ENCODE data around the gene ANKRD16. TPM values are rescaled to one million over a fixed set of nuclear protein-coding genes. Genes with fewer than 3 reads are reported as not detected.
"Not testable (repeated sequence)": the region's sequence is repeated elsewhere in the genome, so short reads cannot be mapped to it uniquely, and the experiment has no call there.

The ANKRD16 gene
- total and polyA plus RNA-seq, 4 donors = 10.1 to 15.5 (median 12.9) TPM

DNA sequence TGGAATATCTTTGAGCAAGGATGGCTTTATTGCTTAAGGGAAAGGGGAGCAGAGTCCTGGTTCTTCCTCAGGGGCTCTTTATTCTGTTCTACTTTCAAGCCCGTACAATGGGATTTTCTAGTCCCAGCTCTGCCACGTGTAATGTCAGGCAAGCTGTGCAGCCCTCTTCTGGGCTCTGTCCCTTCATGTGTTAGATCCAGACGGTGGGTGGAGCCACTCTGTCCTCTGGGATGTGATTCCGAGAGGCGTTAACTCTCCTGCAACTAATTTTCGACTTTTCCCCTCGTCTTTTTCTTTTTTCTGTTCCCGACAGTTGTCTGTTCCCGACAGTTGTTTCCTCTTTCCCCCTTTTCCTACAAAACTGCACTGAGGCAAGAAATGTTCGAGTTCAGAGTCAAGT, 35.2 kb upstream of the ANKRD16 start:
- Histone ChIP-seq H3K27ac (ENCODE audit: low read depth, low read length) (no peak overlapping the region), H3K36me3 (ENCODE audit: control insufficient read depth, insufficient read depth, low read length) (peaks cover 74% of the 10 kb centered on the region), H3K4me3 (ENCODE audit: low read depth, low read length) (no peak overlapping the region), H3K9me3 (ENCODE audit: control insufficient read depth, insufficient read depth, low read length) (no peaks in the 10 kb centered on the region), H3K4me1 (ENCODE audit: control insufficient read depth, insufficient read depth, low read length) (no peaks in the 10 kb centered on the region), H3K27me3 (ENCODE audit: control insufficient read depth, insufficient read depth, low read length) (no peaks in the 10 kb centered on the region)
- WGBS (ENCODE audit: insufficient coverage) = 95% methylated on average over 10 of the region's 10 CpGs
- no peak for DNase-seq (ENCODE audit: low read depth in 4 of 6, low spot score in 6 of 6)

DNA sequence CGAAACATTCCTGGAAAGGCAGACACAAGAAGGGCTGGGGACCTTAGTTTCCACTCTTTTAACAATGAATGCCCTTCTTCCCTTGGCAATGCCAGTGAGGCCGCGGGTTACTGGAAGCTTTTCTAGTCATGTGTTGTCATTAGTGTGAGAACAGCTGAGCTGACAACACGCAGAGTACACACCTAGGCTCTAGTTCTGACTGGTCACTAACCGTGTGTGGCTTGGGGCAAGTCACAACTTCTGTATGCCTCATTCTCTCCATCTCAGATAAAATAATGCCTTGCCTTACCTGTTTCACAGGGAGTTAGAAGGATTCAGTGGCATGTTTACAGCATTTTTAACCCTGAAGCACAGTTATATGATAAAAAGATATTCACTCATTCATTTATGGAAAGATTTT, 32.1 kb upstream of the ANKRD16 start:
- 87% methylated on average over 3 of the region's 5 CpGs for WGBS (ENCODE audit: insufficient coverage)
- no peaks in the 10 kb centered on the region for H3K9me3 ChIP-seq (ENCODE audit: control insufficient read depth, insufficient read depth, low read length)
- no peak for DNase-seq (ENCODE audit: low read depth in 4 of 6, low spot score in 6 of 6)
- no peaks in the 10 kb centered on the region for H3K27me3 ChIP-seq (ENCODE audit: control insufficient read depth, insufficient read depth, low read length)
- H3K27ac ChIP-seq (ENCODE audit: low read depth, low read length) = no peak overlapping the region
- no peak overlapping the region for H3K4me3 ChIP-seq (ENCODE audit: low read depth, low read length)
- H3K4me1 ChIP-seq (ENCODE audit: control insufficient read depth, insufficient read depth, low read length) = no peaks in the 10 kb centered on the region
- H3K36me3 ChIP-seq (ENCODE audit: control insufficient read depth, insufficient read depth, low read length) = peaks cover 75% of the 10 kb centered on the region

- Histone ChIP-seq H3K27me3 (ENCODE audit: control insufficient read depth, insufficient read depth, low read length) (no peaks in the 10 kb centered on the region), H3K36me3 (ENCODE audit: control insufficient read depth, insufficient read depth, low read length) (peaks cover 78% of the 10 kb centered on the region), H3K27ac (ENCODE audit: low read depth, low read length) (no peak overlapping the region), H3K4me3 (ENCODE audit: low read depth, low read length) (no peak overlapping the region), H3K4me1 (ENCODE audit: control insufficient read depth, insufficient read depth, low read length) (no peaks in the 10 kb centered on the region), H3K9me3 (ENCODE audit: control insufficient read depth, insufficient read depth, low read length) (no peaks in the 10 kb centered on the region)
- no peak for DNase-seq (ENCODE audit: low read depth in 4 of 6, low spot score in 6 of 6)
- WGBS (ENCODE audit: insufficient coverage) = 88% methylated on average over 3 of the region's 7 CpGs
Measured at GRCh38 chr10:5919568-5919967, 29.9 kb upstream of the ANKRD16 start.

DNA sequence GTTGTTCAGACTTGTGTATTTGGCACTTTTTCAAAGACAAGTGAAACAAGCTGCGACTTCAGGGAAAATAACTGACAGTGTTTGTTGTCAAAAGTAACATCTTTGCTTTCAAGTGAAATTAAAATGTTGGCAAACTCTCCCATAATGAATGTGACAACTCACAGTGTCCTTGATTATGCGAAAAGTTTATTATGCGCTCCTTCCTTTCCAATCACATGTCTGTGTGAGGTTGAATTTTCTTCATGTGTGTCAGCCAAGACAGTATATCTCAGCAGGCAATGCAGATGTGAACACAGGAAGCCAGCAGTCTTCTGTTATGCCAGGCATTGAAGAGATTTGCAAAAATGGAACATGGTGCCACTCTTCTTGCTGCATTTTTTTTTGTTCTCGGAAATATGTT, 29.1 kb upstream of the ANKRD16 start:
- H3K9me3 ChIP-seq (ENCODE audit: control insufficient read depth, insufficient read depth, low read length) = no peaks in the 10 kb centered on the region
- no peak overlapping the region for H3K4me3 ChIP-seq (ENCODE audit: low read depth, low read length)
- H3K27me3 ChIP-seq (ENCODE audit: control insufficient read depth, insufficient read depth, low read length) = no peaks in the 10 kb centered on the region
- peaks cover 77% of the 10 kb centered on the region for H3K36me3 ChIP-seq (ENCODE audit: control insufficient read depth, insufficient read depth, low read length)
- WGBS (ENCODE audit: insufficient coverage) = 93% methylated on average over 3 of the region's 4 CpGs
- no peak overlapping the region for H3K27ac ChIP-seq (ENCODE audit: low read depth, low read length)
- DNase-seq (ENCODE audit: low read depth in 4 of 6, low spot score in 6 of 6) = peak in 1 of 6 donors; percentile 13
- no peaks in the 10 kb centered on the region for H3K4me1 ChIP-seq (ENCODE audit: control insufficient read depth, insufficient read depth, low read length)

DNA sequence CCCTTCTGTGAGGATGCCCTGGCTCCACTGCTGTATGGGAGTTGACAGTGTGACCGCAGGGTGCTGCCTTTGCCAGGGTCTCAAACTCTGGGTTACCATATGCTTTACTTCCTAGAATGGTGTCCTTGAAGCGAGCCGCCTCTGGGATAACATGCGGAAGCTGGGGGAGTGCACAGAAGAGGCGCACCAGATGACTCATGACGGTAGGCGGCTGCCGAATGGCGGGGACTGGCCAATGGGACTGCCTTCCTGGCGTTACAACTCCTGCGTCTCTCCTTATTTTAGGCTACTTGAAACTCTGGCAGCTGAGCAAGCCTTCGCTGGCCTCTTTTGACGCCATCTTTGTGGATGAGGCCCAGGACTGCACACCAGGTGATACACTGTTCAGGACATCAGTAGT, 27.6 kb upstream of the ANKRD16 start:
- Histone ChIP-seq H3K27me3 (ENCODE audit: control insufficient read depth, insufficient read depth, low read length) (no peaks in the 10 kb centered on the region), H3K4me3 (ENCODE audit: low read depth, low read length) (no peak overlapping the region), H3K27ac (ENCODE audit: low read depth, low read length) (no peak overlapping the region), H3K9me3 (ENCODE audit: control insufficient read depth, insufficient read depth, low read length) (no peaks in the 10 kb centered on the region), H3K4me1 (ENCODE audit: control insufficient read depth, insufficient read depth, low read length) (no peaks in the 10 kb centered on the region), H3K36me3 (ENCODE audit: control insufficient read depth, insufficient read depth, low read length) (peaks cover 68% of the 10 kb centered on the region)
- DNase-seq (ENCODE audit: low read depth in 4 of 6, low spot score in 6 of 6) = no peak
- 98% methylated on average over 13 of the region's 13 CpGs for WGBS (ENCODE audit: insufficient coverage)

- Histone ChIP-seq H3K4me3 (ENCODE audit: low read depth, low read length) (no peak overlapping the region), H3K36me3 (ENCODE audit: control insufficient read depth, insufficient read depth, low read length) (peaks cover 73% of the 10 kb centered on the region), H3K9me3 (ENCODE audit: control insufficient read depth, insufficient read depth, low read length) (no peaks in the 10 kb centered on the region), H3K4me1 (ENCODE audit: control insufficient read depth, insufficient read depth, low read length) (no peaks in the 10 kb centered on the region), H3K27ac (ENCODE audit: low read depth, low read length) (no peak overlapping the region), H3K27me3 (ENCODE audit: control insufficient read depth, insufficient read depth, low read length) (no peaks in the 10 kb centered on the region)
- WGBS (ENCODE audit: insufficient coverage) = 97% methylated on average over 12 of the region's 14 CpGs
- DNase-seq (ENCODE audit: low read depth in 4 of 6, low spot score in 6 of 6) = no peak
Measured at GRCh38 chr10:5915451-5915850, 25.8 kb upstream of the ANKRD16 start.

- WGBS (ENCODE audit: insufficient coverage) = no CpG with 5 or more reads among the region's 4 CpGs
- H3K36me3 ChIP-seq (ENCODE audit: control insufficient read depth, insufficient read depth, low read length) = peaks cover 81% of the 10 kb centered on the region
Measured at GRCh38 chr10:5913736-5914135, 24.0 kb upstream of the ANKRD16 start.

DNA sequence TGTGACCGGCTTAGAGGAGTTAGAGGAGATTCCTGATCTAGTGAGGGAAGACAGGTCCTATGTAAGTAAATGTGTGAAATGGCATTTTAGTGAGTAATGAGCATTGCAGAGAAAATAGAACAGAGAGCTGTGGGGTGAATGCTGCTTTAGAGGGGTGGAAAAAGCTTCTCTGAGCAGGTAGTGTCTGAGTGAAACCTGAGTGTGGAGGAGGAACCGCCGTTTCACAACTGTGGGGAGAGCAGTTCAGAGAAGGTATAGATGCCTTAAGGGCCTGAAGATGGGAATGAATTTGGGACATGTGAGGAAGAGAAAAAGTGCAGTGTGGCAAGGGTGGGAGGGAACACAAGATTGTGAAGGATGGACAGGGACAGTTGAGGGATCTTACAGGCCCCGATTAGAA, 22.0 kb upstream of the ANKRD16 start:
- H3K4me3 ChIP-seq (ENCODE audit: low read depth, low read length) = no peak overlapping the region
- H3K9me3 ChIP-seq (ENCODE audit: control insufficient read depth, insufficient read depth, low read length) = no peaks in the 10 kb centered on the region
- WGBS (ENCODE audit: insufficient coverage) = 97% methylated on average over 4 of the region's 4 CpGs
- H3K4me1 ChIP-seq (ENCODE audit: control insufficient read depth, insufficient read depth, low read length) = no peaks in the 10 kb centered on the region
- no peak for DNase-seq (ENCODE audit: low read depth in 4 of 6, low spot score in 6 of 6)
- H3K27me3 ChIP-seq (ENCODE audit: control insufficient read depth, insufficient read depth, low read length) = no peaks in the 10 kb centered on the region
- peaks cover 69% of the 10 kb centered on the region for H3K36me3 ChIP-seq (ENCODE audit: control insufficient read depth, insufficient read depth, low read length)
- H3K27ac ChIP-seq (ENCODE audit: low read depth, low read length) = no peak overlapping the region

More at GRCh38 chr10:5913736-5914135, 24.0 kb upstream of the ANKRD16 start:
- Histone ChIP-seq H3K4me3 (ENCODE audit: low read depth, low read length) (no peak overlapping the region), H3K4me1 (ENCODE audit: control insufficient read depth, insufficient read depth, low read length) (no peaks in the 10 kb centered on the region), H3K27me3 (ENCODE audit: control insufficient read depth, insufficient read depth, low read length) (no peaks in the 10 kb centered on the region), H3K9me3 (ENCODE audit: control insufficient read depth, insufficient read depth, low read length) (no peaks in the 10 kb centered on the region), H3K27ac (ENCODE audit: low read depth, low read length) (no peak overlapping the region)
- DNase-seq (ENCODE audit: low read depth in 4 of 6, low spot score in 6 of 6) = no peak

DNA sequence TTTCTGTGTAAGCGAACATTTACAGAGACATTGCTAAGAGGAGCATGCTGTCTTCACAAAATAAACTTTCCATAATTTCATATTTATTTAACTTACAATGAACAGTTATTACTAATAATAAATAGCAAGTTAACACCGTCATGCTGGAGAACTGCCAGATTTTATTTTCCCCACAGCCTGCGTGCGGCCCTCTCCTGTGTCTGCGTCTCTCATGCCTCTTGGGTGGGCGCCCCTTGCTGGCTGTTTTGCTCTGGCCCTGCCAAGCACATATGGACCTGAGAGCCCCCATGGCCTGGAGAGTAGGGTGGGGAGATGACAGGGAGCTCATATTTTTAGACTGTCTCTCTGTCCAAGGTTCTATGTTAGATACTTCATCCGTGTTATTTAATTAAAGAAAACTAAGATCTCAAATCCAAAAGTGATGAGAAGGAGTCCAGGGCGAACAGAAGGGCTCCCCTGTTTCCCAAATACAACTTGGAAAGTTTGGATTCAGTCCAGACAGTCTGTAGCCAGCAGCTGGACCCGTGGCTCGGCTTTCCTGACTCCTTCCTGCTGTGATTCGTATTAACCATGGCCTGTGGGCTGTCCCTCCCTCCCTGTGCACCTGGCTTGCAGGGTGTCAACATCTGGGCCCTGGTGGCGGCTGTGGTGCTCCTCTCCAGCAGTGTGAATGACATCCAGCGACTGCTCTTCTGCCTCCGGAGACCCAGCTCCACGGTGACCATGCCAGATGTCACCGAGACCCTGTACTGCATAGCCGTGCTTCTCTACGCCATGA, 20.8 kb upstream of the ANKRD16 start:
- H3K9me3 ChIP-seq (ENCODE audit: control insufficient read depth, insufficient read depth, low read length) = no peaks in the 10 kb centered on the region
- 76% methylated on average over 15 of the region's 18 CpGs for WGBS (ENCODE audit: insufficient coverage)
- H3K27me3 ChIP-seq (ENCODE audit: control insufficient read depth, insufficient read depth, low read length) = no peaks in the 10 kb centered on the region
- DNase-seq (ENCODE audit: low read depth in 4 of 6, low spot score in 6 of 6) = peak in 1 of 6 donors; percentile 21
- no peak overlapping the region for H3K4me3 ChIP-seq (ENCODE audit: low read depth, low read length)
- no peak overlapping the region for H3K27ac ChIP-seq (ENCODE audit: low read depth, low read length)
- no peaks in the 10 kb centered on the region for H3K4me1 ChIP-seq (ENCODE audit: control insufficient read depth, insufficient read depth, low read length)
- peaks cover 64% of the 10 kb centered on the region for H3K36me3 ChIP-seq (ENCODE audit: control insufficient read depth, insufficient read depth, low read length)

GRCh38 chr10:5908676-5909075, 19.0 kb upstream of the ANKRD16 start:
- H3K36me3 ChIP-seq (ENCODE audit: control insufficient read depth, insufficient read depth, low read length) = peaks cover 49% of the 10 kb centered on the region

More at GRCh38 chr10:5908676-5909075, 19.0 kb upstream of the ANKRD16 start:
- H3K4me3 ChIP-seq (ENCODE audit: low read depth, low read length); H3K4me1 ChIP-seq (ENCODE audit: control insufficient read depth, insufficient read depth, low read length); H3K27ac ChIP-seq (ENCODE audit: low read depth, low read length); H3K27me3 ChIP-seq (ENCODE audit: control insufficient read depth, insufficient read depth, low read length); H3K9me3 ChIP-seq (ENCODE audit: control insufficient read depth, insufficient read depth, low read length); DNase-seq (ENCODE audit: low read depth in 4 of 6, low spot score in 6 of 6): not testable (repeated sequence)
- WGBS (ENCODE audit: insufficient coverage) = 96% methylated on average over 4 of the region's 7 CpGs

Data from spinal cord (tissue), 10 donors.